Skeletal muscle tissue (tissue), 4 donors: Measurements from ENCODE around the gene UGT1A3. TPM values are rescaled to one million over a fixed set of nuclear protein-coding genes. Genes with fewer than 3 reads are reported as not detected.

Experiments used
- H3K27ac ChIP-seq: one replicate; pipeline ENCODE4 v1.7.0; 2013; ENCODE audit warnings: mild to moderate bottlenecking, low read depth, low read length, inconsistent platforms
- H3K27me3 ChIP-seq, 3 donors: one replicate each; pipeline ENCODE4 v1.7.0; 2013; ENCODE audit warnings: low read length in 3 of 3; ENCODE audit not compliant: control insufficient read depth in 3 of 3, insufficient read depth in 3 of 3
- H3K36me3 ChIP-seq, 3 donors: one replicate each; pipeline ENCODE4 v1.7.0; 2013; ENCODE audit warnings: low read length in 3 of 3; ENCODE audit not compliant: control insufficient read depth in 3 of 3, insufficient read depth in 3 of 3
- H3K4me1 ChIP-seq, 3 donors: one replicate each; pipeline ENCODE4 v1.7.0; 2013; ENCODE audit warnings: low read length in 3 of 3, mild to moderate bottlenecking in 3 of 3; ENCODE audit not compliant: control insufficient read depth in 3 of 3, insufficient read depth in 3 of 3
- H3K4me3 ChIP-seq, 3 donors: one replicate each; pipeline ENCODE4 v1.7.0; 2013; ENCODE audit warnings: low read length in 3 of 3
- H3K9ac ChIP-seq, 3 donors: one replicate each; pipeline ENCODE4 v1.7.0; 2013; ENCODE audit warnings: low read length in 3 of 3, mild to moderate bottlenecking in 3 of 3, moderate library complexity in 2 of 3, low read depth in 1 of 3
- H3K9me3 ChIP-seq, 3 donors: one replicate each; pipeline ENCODE4 v1.7.0; 2013; ENCODE audit warnings: low read length in 3 of 3; ENCODE audit not compliant: control insufficient read depth in 3 of 3
- total RNA-seq: library from RNA; depleted of rRNA; stranded (reverse); fragments of >200 nt; gene quantifications from one replicate; pipeline ENCODE4 v1.2.3, GENCODE V29; 2014
- donor health status: Osteomylitis.

The UGT1A3 gene
- total RNA-seq, 1 donor from 2014 or later, result not detected

- H3K9ac ChIP-seq, result no peak overlapping the region
- peaks cover 0 to 5% (median 3%) of the 10 kb centered on the region in 3 donors for H3K27me3 ChIP-seq
- H3K4me3 ChIP-seq, result no peak overlapping the region
- H3K27ac ChIP-seq, result no peak overlapping the region
- no peaks in the 10 kb centered on the region for H3K4me1 ChIP-seq
- H3K9me3 ChIP-seq, result no peaks in the 10 kb centered on the region
- H3K36me3 ChIP-seq, result no peaks in the 10 kb centered on the region
These were observed 91.3 kb downstream of the UGT1A3 start for GRCh38 chr2:233819884-233820773.

GRCh38 chr2:233820774-233821105 lies 91.9 kb downstream of the UGT1A3 start:
- Histone ChIP-seq H3K4me3 (no peak overlapping the region), H3K36me3 (no peaks in the 10 kb centered on the region), H3K4me1 (no peaks in the 10 kb centered on the region), H3K27ac (no peak overlapping the region), H3K27me3 (peaks cover 0 to 5% (median 3%) of the 10 kb centered on the region in 3 donors), H3K9me3 (no peaks in the 10 kb centered on the region), H3K9ac (no peak overlapping the region)

- no peak overlapping the region for H3K4me3 ChIP-seq
- no peaks in the 10 kb centered on the region for H3K4me1 ChIP-seq
- no peaks in the 10 kb centered on the region for H3K9me3 ChIP-seq
- peaks cover 0 to 5% (median 3%) of the 10 kb centered on the region in 3 donors for H3K27me3 ChIP-seq
- no peaks in the 10 kb centered on the region for H3K36me3 ChIP-seq
- no peak overlapping the region for H3K9ac ChIP-seq
- no peak overlapping the region for H3K27ac ChIP-seq
These were observed 92.4 kb downstream of the UGT1A3 start for GRCh38 chr2:233821196-233821595.

- peaks cover 0 to 2% (median 0%) of the 10 kb centered on the region in 3 donors for H3K9me3 ChIP-seq
- H3K4me1 ChIP-seq, result no peaks in the 10 kb centered on the region
- peaks cover 0 to 5% (median 3%) of the 10 kb centered on the region in 3 donors for H3K27me3 ChIP-seq
- H3K9ac ChIP-seq, result no peak overlapping the region
- no peaks in the 10 kb centered on the region for H3K36me3 ChIP-seq
- H3K4me3 ChIP-seq, result no peak overlapping the region
- H3K27ac ChIP-seq, result no peak overlapping the region
These were observed 92.9 kb downstream of the UGT1A3 start for GRCh38 chr2:233821709-233822100.

GRCh38 chr2:233822101-233822771 lies 93.4 kb downstream of the UGT1A3 start:
- H3K4me1 ChIP-seq, result no peaks in the 10 kb centered on the region
- H3K27me3 ChIP-seq, result peaks cover 0 to 3% (median 3%) of the 10 kb centered on the region in 3 donors
- H3K36me3 ChIP-seq, result no peaks in the 10 kb centered on the region
- peaks cover 0 to 4% (median 0%) of the 10 kb centered on the region in 3 donors for H3K9me3 ChIP-seq
- H3K9ac ChIP-seq, result no peak overlapping the region
- no peak overlapping the region for H3K27ac ChIP-seq
- H3K4me3 ChIP-seq, result no peak overlapping the region

Other genes starting within 250 kb of the UGT1A3 start
- 20.9 TPM for gene USP40, start 162.3 kb upstream of the UGT1A3 start, total RNA-seq
- gene UGT1A8, start 111.4 kb upstream of the UGT1A3 start, total RNA-seq, result not detected
- not detected for gene UGT1A10, start 92.6 kb upstream of the UGT1A3 start, total RNA-seq
- not detected for gene UGT1A9, start 57.1 kb upstream of the UGT1A3 start, total RNA-seq
- not detected for gene UGT1A7, start 47.1 kb upstream of the UGT1A3 start, total RNA-seq
- gene UGT1A6, start 36.2 kb upstream of the UGT1A3 start, total RNA-seq, result 0.52 TPM
- gene UGT1A5, start 16.1 kb upstream of the UGT1A3 start, total RNA-seq, result not detected
- not detected for gene UGT1A4, start 10.3 kb upstream of the UGT1A3 start, total RNA-seq
- not detected for gene UGT1A1, start 31.2 kb downstream of the UGT1A3 start, total RNA-seq
- gene MROH2A, start 49.3 kb downstream of the UGT1A3 start, total RNA-seq, result not detected
- gene HJURP, start 125.5 kb downstream of the UGT1A3 start, total RNA-seq, result 3.1 TPM
- gene TRPM8, start 188.3 kb downstream of the UGT1A3 start, total RNA-seq, result not detected